Measurements from ENCODE around the gene GNG7. TPM values are rescaled to one million over a fixed set of nuclear protein-coding genes. Genes with fewer than 3 reads are reported as not detected.

Gene GNG7
- total RNA-seq, 2 experiments from 2014 or later, result 1.2 to 2.2 TPM

Small RNAs within 50 kb of the gene (microRNA-seq; reads per million reads assigned to microRNA genes)
- gene MIR7850, result not detected

Other genes starting within 250 kb of the GNG7 start
- 10 to 100 TPM; 74.9 to 83.3 TPM for gene LMNB2, start 245.7 kb downstream of the GNG7 start, total RNA-seq
- 10 to 100 TPM; 83.1 to 85.4 TPM for gene GADD45B, start 226.6 kb downstream of the GNG7 start, total RNA-seq
- not detected for gene DIRAS1, start 18.7 kb upstream of the GNG7 start, total RNA-seq
- 10 to 100 TPM; 22.4 to 24.2 TPM for gene SLC39A3, start 37.3 kb upstream of the GNG7 start, total RNA-seq
- gene SGTA, start 80.6 kb upstream of the GNG7 start, total RNA-seq, result 10 to 100 TPM; 39.6 to 42.6 TPM
- gene THOP1, start 82.8 kb upstream of the GNG7 start, total RNA-seq, result 10 to 100 TPM; 73.2 to 78.8 TPM
- 1 to 10 TPM; 3.6 to 5.0 TPM for gene ZNF554, start 117.2 kb upstream of the GNG7 start, total RNA-seq
- 1 to 10 TPM; 4.8 to 5.3 TPM for gene ZNF555, start 138.8 kb upstream of the GNG7 start, total RNA-seq
- gene ZNF556, start 164.6 kb upstream of the GNG7 start, total RNA-seq, result not detected
- 1 to 10 TPM; 4.7 to 5.7 TPM for gene ZNF57, start 198.2 kb upstream of the GNG7 start, total RNA-seq
- 1 to 10 TPM; 5.0 to 5.1 TPM for gene ZNF77, start 242.3 kb upstream of the GNG7 start, total RNA-seq